Bronchial epithelial cell (primary cell): ENCODE data around the gene PIM3. TPM values are rescaled to one million over a fixed set of nuclear protein-coding genes. Genes with fewer than 3 reads are reported as not detected.

Experiments
- DNase-seq: peaks from one replicate; pipeline ENCODE4 v3.0.0-alpha.2; 2010; ENCODE audit warnings: low read depth
- FAIRE-seq: peaks from 2 replicates; lab custom pipeline; 2011; peaks lifted over from hg19 to GRCh38; lab: Jason Lieb, UNC
- H3K27me3 ChIP-seq: 2 replicates; pipeline ENCODE4 v1.5.1; 2011; ENCODE audit warnings: low read length; ENCODE audit not compliant: control insufficient read depth, insufficient read depth
- H3K36me3 ChIP-seq: 2 replicates; pipeline ENCODE4 v1.5.1; 2011; ENCODE audit warnings: low read length; ENCODE audit not compliant: control insufficient read depth, insufficient read depth
- H3K4me3 ChIP-seq: 2 replicates; pipeline ENCODE4 v1.5.1; 2011; ENCODE audit warnings: mild to moderate bottlenecking, low read depth, low read length, control low read depth
- total RNA-seq: library from RNA; depleted of rRNA; stranded (reverse); fragments of >200 nt; gene quantifications from 2 replicates; pipeline ENCODE4 v1.2.1, GENCODE V29; 2014
- TF ChIP-seq, protein P1 (sequence below): IDR thresholded peaks from 2 replicates; pipeline ENCODE4 v1.5.1; 2011; ENCODE audit warnings: mild to moderate bottlenecking, moderate library complexity, low read length, control low read depth, inconsistent platforms; ENCODE audit not compliant: insufficient read depth, severe bottlenecking

Gene PIM3
- total RNA-seq, 1 donor from 2014 or later = 67.1 TPM

DNA sequence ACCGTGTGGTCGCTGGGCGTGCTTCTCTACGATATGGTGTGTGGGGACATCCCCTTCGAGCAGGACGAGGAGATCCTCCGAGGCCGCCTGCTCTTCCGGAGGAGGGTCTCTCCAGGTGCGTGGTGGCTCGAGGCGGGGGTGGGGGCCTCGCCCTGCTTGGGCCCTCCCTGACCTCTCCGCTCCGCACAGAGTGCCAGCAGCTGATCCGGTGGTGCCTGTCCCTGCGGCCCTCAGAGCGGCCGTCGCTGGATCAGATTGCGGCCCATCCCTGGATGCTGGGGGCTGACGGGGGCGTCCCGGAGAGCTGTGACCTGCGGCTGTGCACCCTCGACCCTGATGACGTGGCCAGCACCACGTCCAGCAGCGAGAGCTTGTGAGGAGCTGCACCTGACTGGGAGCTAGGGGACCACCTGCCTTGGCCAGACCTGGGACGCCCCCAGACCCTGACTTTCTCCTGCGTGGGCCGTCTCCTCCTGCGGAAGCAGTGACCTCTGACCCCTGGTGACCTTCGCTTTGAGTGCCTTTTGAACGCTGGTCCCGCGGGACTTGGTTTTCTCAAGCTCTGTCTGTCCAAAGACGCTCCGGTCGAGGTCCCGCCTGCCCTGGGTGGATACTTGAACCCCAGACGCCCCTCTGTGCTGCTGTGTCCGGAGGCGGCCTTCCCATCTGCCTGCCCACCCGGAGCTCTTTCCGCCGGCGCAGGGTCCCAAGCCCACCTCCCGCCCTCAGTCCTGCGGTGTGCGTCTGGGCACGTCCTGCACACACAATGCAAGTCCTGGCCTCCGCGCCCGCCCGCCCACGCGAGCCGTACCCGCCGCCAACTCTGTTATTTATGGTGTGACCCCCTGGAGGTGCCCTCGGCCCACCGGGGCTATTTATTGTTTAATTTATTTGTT lies 2.4 kb downstream of the PIM3 start:
- Histone ChIP-seq H3K36me3 (peaks cover 20% of the 10 kb centered on the region), H3K4me3 (peak overlapping the region; percentile 98), H3K27me3 (no peaks in the 10 kb centered on the region)
- TF ChIP-seq, protein P1, sequence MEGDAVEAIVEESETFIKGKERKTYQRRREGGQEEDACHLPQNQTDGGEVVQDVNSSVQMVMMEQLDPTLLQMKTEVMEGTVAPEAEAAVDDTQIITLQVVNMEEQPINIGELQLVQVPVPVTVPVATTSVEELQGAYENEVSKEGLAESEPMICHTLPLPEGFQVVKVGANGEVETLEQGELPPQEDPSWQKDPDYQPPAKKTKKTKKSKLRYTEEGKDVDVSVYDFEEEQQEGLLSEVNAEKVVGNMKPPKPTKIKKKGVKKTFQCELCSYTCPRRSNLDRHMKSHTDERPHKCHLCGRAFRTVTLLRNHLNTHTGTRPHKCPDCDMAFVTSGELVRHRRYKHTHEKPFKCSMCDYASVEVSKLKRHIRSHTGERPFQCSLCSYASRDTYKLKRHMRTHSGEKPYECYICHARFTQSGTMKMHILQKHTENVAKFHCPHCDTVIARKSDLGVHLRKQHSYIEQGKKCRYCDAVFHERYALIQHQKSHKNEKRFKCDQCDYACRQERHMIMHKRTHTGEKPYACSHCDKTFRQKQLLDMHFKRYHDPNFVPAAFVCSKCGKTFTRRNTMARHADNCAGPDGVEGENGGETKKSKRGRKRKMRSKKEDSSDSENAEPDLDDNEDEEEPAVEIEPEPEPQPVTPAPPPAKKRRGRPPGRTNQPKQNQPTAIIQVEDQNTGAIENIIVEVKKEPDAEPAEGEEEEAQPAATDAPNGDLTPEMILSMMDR = no peak
- FAIRE-seq (no peak), DNase-seq (no peak)

DNA sequence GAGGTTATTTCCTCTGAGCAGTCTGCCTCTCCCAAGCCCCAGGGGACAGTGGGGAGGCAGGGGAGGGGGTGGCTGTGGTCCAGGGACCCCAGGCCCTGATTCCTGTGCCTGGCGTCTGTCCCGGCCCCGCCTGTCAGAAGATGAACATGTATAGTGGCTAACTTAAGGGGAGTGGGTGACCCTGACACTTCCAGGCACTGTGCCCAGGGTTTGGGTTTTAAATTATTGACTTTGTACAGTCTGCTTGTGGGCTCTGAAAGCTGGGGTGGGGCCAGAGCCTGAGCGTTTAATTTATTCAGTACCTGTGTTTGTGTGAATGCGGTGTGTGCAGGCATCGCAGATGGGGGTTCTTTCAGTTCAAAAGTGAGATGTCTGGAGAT lies 3.1 kb downstream of the PIM3 start:
- H3K36me3 ChIP-seq = peaks cover 20% of the 10 kb centered on the region
- peak overlapping the region; percentile 98 for H3K4me3 ChIP-seq
- FAIRE-seq (no peak), DNase-seq (no peak)
- TF ChIP-seq, protein P1 = no peak
- no peaks in the 10 kb centered on the region for H3K27me3 ChIP-seq

DNA sequence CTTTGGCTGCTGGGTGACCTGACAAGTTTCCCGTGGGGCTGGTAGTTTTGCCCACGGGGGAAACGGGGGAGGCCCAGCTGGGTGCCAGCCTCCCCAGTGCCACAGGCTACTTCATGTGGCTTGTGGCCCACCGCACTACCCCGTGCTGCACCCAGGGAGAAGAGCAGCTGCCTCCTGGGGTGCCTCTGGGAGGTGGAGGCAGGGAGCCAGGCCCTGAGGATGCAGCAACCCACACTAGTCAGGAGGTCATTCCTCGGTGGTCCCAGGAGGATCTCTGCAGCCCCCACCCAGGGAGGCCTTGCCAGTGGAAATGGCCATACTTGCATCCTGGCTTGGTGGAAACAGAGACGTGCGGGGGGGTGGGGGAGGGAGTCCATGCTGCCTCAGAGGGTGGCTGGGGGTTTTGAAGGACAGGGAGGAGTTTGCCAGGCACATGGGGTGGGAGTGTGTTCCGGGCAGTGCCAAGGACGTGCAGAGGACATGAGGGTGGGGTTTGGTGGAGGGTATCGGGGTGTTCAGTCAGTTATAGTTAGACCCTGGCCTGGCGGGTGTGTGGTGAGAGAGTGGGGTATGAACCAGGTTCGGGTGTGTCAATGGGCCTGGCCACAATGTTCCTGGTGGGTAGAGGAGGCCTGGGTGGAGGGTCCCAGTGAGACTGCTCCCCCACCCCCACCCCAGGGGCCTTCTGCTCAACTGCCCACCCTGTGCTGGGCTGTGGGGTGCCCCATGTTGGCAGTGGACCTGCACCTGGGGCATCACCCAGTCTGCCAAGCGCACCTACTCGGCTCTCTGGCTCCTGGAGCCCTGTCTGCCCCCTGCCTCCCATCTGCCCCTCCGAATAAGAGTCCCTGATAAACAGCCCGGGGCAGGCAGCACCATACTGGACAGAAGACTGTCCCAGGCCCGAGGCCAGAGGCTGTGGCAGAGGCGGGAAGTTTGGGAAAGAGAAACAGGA lies 3.8 kb downstream of the PIM3 start:
- TF ChIP-seq, protein P1 = no peak
- H3K36me3 ChIP-seq = peaks cover 20% of the 10 kb centered on the region
- FAIRE-seq (no peak), DNase-seq (no peak)
- H3K4me3 ChIP-seq = peak overlapping the region; percentile 98
- no peaks in the 10 kb centered on the region for H3K27me3 ChIP-seq

DNA sequence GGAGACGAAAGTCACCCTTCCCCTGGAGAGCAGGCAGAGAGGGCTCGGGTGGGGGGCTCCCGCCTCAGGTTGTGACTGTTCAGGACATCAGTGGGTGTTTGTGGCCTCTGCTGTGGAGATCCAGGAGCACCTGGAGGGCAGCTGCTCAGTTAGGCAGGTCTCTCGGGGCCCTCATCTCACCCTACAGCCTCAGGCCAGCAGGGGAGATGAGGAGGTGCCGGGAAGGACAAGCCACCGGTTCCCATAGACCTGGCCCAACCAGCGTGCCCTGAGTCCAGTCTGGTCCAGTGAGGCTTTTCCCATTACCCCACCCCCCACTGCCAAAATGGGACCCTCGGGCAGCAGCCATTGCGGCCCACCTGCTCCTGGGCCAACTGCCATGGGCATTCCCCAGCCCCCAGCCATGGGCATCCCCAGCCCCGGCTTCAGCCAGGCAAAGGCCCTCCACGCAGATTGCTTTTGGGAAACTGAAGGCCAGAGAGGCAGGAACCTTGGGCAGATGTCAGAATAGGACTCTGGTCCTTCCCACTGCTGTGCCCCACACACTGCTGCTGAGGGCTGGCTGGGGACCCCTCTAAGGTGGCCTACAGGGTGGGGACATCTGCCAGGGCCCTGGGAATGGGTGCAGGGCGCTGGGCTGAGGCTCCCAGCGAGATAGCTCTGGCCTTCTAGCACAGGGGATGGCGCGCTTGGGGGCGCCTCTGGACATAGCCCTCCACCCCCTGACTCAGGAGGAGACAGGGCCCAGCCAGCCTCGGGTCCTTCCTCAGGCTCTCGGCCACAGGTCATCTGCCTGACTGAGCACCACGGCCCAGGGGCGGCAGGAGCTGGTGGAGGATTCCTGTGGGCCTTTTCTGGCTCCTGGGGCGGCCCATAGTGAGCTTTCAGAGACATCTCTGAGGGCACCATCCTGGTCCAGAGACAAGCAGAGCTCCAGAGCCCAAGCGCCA lies 4.8 kb downstream of the PIM3 start:
- FAIRE-seq (no peak), DNase-seq (no peak)
- TF ChIP-seq, protein P1 = no peak
- Histone ChIP-seq H3K36me3 (peaks cover 20% of the 10 kb centered on the region), H3K27me3 (no peaks in the 10 kb centered on the region), H3K4me3 (no peak overlapping the region)
